Fibroblast of skin of scalp (primary cell): ENCODE results near the gene CCDC188.

Source experiments
- DNase-seq: peaks from one replicate; pipeline ENCODE4 v3.0.0-alpha.2; 2013

Gene CCDC188

DNA sequence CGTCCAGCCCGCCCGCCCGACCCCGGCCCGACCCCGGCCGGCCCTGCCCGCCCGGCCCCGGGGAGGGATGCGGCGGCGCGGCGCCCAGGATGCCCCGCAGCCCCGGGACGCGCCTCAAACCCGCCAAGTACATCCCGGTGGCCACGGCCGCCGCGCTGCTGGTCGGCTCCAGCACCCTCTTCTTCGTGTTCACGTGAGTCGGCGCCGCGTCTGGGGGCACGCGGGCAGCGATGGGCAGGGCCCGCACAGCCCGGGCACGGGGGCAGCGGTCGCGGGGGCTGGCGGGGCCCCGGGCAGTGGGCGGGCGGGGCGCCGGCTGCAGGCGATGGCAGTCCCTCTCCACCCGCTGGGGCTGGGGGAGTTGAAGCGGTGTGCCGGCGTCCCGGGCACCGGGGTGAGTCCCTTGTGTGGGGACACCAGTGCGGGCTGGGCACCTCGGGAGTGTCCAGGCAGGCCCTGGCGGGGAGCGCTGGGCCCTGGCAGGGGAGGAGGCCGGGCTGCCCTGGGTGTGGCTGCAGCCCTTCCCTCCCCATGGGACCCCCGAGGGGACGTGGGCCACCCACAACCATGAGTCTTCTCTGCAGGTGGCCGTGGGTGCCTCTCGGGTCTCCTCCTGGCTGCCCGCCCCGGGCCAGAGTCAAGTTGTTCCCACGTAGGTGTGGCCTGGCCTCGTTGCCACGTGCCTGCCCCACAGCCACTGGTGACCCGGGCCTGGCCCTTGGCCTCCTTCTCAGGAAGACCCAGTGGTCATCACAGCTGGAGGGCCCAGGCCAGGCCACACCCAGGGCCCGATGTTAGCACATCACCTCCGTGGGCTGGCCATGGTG is 18.8 kb downstream of the CCDC188 start:
- DNase-seq = no peak

DNA sequence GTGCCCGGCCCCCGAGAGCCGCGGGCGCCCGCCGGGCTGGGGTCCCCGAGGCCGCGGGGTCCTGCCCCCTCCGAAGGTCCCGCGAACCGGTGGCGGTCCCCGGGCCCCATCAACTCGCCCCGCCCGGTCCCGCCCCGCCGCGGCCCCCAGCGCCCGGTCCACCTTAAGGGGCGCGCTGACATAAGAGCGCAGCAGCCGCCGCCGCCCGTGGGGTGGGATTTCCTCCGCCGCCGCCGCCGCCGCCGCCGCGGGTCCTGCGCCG is 19.3 kb downstream of the CCDC188 start, which contains the start of gene ZDHHC8:
TSS of gene ZDHHC8 (plus strand) at position 208 of the 262 bp plus-strand sequence. CDS start 144 bp downstream, outside the sequence.
- DNase-seq = peak; percentile 40

DNA sequence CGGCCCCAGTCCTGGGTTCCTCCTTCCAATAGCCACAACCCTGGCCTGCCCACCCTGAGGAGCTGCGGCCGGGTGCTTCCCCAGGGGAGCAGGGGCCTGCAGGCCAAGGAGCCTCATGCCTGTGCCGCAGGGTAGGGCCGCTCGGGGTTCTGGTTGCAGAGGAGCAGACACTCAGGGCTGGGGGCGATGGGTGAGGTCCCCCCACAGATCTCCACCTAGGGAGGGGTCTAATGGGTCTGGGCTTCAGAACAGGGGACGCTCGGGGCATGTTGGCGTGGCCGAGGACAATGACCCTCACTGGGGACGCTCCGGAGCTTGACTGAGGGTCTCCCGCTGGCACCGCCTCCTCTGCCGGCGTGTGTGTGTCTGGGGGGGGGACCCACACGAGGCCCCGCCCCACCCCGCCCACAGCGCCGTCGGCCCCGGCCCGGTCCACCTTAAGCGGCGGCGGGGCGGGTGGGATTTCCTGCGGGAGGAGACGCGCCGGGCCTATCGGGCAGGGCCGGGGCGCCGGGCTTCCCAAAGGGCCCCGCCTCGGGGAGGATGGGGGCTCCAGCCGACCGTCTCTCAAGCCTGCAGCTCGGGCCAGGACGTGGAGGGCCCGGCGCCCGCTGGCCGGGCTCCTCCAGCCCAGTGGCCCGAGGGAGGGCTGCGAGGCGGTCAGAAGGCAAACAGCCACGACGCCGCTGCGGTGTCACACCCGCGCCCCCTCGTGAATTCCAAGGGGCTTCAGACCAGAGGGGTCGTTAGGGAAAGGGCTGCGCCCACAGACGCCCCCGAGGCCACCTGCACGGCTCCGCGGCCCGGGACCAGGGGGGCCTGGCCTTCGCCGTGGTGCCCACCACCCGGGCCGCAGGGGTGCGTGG is 19.9 kb downstream of the CCDC188 start:
- DNase-seq = peak; percentile 81

DNA sequence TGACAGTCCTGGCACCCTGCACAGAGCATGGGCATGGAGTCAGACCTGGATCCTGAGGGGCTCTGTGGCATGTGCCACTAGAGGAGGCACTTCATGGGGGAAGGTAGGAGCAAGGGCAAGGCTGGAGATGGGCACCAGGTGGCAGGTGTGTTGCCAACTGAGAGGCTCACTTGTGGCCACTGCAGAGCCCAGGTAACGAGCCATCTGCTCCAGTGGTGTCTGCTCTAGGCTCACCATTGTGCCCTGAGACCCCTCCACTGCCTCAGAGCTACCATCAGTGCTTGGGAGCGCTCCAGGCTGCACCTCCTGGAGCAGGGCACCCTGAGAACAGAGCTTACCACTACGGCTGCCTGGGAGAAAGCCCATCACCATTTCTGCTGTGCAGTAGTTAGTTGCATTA is 20.5 kb downstream of the CCDC188 start:
- DNase-seq = no peak

DNA sequence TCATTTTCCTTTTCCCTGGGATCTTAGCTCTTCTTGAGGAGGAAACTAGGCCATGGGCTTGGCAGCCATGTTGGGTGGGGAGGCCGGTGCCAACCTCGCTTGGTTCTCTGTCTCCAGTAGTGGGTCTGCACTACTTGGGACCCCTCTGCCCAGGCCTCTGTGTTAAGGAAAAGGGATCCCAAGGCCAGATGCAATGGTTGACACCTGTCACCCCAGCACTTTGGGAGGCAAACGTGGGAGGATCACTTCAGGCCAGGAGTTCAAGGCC is 21.2 kb downstream of the CCDC188 start:
- no peak for DNase-seq

DNA sequence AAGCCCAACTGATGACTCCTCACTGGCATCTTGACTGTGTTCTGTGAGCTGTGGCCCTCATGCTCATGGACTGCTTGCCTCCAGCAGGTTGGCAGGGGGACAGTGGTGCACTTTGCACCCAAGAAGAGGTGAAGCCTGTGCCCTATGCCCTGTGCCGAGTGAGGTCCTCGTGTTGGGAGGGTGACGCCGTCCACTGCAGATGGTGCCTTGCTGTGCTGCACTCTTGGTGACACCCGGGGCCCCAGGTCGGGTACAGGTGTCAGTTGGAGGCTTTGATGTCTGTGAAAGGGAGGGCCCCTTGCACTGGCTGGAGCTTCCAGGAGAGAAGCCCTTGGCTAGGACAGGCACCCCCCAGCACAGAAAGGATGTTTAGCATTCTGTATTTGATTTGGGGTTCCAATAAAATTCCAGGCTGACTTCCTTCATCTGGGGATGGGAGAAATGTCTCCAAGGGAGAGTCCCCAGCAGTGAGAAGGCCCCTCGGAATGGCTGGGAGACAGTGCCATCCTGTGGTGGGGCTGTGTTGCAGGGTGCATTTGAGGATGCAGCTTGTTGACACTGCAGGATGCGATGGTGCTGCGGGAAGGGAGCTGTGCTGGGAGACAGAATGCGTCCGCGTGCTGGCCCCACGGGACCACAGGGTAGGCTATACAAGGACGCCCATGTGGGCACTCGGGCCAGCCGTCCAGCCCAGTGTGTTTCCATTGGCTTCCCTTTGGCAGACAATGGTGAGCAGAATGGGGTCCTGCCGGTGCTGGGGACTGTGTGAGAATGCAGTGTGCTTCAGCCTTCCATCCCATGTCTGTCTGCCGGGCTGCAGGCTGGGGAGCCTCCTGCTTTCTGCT is 21.7 kb downstream of the CCDC188 start:
- peak; percentile 24 for DNase-seq

DNA sequence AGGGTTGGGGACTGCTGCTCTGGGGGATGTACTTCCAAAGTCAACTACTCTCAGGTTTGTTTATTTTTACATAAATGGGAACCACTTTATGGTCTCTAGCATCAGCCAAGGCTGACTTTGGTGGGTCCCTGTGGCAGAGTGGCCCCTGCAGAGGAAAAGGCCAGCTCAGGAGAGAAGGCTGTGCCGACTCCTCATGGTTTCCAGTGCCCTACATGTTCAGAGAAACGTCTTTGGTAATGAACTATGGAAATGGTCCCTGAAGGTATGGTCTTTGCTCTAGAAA is 22.3 kb downstream of the CCDC188 start:
- DNase-seq = no peak

DNA sequence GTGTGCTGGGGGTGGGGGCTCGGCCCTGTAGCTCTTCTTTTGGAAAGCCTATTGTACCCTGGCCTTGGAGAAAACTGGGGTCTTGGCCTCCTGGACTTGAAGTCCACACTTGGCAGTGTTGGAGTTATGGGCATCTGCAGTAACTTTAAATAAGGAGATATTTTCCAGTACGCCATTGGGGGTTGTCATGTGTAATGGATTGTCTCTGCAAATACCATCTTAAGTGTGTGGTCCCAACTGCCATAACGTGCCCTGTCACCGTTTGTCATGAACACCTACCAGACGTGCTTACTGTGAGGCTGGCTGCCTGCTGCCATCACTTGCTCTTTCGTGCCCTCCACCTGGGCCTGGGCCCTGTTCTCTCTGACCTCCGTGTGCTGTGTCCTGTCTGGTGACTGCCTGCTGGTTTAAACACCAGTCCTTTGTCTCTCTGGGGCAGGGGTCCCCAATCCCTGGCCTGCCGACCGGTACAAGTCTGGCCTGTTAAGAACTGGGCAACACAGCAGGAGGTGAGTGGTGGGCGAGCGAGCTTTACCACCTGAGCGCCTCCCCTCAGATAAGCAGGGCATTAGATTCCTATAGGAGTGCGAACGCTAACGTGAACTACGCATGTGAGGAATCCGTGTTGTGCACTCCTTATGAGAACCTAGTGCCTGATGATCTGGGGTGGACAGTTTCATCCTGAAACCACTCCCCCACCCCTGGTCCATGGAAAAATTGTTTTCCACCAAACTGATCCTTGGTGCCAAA is 22.8 kb downstream of the CCDC188 start:
- no peak for DNase-seq

DNA sequence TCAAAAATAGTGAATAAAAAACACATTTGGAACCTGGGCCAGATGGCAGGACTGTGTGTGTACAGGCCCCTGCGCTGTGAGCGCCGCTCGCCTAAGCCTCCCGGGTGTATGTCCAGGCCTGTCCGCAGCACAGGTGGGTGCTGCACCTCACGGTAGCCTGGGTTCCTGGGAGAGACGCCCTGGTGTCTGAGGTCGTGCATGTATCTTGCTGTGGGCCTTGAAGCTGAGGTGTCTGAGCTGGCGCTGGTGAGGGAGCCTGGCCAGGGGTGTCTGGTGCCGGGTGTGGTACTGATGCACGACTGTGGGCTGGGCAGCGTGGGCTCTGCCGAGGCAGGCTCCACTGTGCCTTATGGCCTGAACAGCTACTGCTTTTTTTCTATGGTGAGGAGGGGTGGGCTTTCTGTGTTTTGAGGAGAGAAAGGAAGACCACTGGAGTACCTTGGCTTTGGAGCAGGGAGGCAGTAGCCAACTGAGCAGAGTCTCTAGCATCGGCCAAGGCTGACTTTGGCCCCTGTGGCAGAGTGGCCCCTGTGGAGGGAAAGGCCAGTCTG is 23.5 kb downstream of the CCDC188 start:
- DNase-seq = no peak

DNA sequence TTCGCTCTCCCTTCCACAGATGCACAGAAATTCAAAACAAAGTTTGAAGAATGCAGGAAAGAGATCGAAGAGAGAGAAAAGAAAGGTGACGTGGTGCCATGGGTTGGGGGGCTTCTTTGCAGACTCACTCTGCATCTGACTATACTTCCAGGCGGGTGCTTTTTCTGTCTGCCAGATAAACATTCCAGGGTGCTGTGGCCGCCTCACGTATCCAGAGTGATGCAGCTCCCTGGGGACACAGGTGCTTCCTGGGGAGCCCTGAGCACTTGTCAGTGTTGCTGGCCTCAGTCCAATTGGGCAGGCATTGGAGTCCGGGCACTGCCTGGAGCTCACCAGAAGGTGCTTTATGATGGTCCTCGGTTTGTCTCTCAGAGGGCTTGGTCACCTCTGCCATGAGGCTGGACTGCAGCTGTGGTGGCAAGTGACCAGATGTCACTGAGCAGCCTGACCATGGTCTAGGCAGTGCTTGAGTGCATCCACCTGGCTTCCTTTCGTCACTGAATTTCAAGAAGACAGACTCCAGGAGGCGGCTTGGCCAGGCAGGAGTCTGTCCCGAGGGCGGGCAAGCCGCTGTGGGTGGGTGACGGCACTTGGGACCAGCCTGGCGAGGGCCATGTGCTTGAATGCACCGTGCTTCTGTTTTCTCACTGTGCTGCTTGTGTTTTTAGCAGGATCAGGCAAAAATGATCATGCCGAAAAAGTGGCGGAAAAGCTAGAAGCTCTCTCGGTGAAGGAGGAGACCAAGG is 24.4 kb downstream of the CCDC188 start:
- no peak for DNase-seq

DNA sequence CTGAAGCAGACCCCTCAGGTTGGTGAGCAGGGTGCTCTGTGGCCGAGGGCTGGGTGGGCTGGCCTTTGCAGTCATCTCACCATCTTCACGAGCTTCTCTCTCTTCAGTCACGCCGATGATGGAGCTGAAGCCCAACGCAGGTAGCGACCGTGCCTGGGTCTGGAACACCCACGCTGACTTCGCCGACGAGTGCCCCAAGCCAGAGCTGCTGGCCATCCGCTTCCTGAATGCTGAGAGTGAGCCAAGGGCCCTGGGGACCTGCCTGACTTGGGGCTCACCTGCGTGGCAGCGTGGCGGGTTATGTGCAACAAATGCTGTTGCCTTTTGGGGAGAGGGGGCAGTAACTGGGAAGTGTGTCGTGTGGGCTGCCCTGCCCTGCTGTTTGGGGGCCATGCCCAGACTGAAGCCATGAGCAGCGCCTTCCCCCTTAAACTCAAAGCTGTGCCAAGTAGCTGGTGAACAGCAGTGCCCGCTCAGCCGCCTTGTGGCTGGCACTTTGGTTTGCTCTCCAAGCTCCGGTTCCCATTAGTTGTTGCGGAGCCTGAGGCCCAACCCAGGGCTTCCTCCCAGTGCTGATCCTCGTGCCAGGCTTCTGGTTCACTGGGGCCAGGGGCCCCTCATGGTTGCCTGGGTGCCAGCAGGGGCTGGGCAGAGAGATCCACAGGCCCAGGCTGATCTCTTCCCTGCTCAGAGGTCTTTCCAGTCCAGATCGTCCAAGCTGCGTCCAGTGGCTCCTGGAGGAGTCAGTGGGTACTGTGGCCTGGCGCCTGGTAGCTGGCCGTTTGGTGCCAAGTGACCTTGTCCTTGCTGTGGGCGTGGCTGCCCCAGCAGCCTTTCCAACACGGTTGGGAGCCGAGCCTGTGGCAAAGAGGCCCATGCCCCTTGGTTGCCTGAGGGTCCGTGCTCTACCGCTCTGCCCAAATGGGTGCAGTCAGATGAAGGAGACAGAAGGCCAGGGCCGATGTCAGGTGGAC is 25.4 kb downstream of the CCDC188 start:
- DNase-seq = no peak

DNA sequence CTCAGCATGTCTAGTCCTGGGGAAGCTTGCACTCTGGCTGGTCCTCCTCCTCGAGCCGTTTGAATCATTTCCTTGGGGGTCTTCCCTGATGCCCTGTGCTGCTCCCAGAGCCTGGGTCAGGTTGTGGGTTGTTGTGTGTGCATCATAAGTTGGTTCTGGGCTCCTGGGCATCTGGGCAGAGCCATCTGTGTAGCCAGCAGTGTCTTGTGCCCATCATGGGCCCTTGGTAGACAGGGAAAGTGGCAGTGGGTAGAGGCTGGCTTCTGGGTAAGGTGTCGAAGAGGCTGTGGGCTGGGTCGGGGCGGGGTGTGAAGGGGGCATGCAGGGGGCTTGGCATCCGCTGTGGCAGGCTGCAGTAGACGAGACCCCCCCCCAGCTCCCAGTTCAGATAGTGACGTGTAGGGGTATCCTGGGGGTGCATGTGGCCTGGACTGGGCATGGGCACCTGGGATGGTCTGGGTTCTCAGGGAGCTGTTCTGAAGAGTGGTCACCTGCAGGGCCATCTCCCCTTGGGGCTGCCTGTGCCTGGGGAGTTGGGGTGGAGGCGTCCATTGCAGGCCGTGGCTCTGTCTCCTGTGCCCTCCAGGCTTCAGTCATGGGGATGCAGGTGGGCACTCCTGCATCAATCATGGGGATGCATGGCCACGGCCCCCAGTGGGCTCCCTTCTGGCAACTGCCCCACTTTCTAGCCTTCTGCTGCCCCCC is 26.6 kb downstream of the CCDC188 start:
- no peak for DNase-seq

DNA sequence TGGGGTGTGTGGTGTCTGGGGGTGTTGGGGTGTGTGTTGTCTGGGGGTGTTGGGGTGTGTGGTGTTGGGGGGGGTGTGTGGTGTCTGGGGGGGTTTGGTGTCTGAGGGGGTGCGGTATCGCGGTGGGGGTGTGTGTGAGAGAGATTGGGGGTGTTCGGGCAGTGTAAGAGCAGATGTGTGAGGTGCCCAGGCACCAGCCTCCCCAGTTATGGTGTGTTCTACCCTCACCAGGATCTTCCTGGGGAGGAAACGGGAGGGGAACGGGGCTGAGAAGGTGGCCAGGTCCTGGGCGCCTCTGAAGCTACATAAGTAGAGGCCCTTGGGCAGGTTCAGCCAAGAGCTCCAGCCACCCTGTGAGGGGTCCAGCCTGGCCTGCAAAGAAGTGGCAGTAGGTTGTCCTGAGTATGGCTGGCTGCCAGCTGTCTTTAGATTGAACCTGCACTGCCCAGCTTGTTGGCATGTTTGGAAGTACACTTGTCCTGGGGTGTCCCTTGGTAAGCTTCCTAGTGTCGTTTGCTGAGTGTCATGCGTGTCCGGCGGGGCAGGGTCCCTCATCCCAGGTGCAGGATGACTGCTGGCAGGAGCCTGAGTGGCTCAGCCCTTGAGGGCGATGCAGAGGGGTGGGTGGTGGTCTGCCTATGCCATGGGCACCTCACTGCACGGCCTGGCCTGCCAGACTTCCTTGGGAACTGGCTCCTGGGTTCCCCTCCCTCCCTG is 27.3 kb downstream of the CCDC188 start:
- no peak for DNase-seq

DNA sequence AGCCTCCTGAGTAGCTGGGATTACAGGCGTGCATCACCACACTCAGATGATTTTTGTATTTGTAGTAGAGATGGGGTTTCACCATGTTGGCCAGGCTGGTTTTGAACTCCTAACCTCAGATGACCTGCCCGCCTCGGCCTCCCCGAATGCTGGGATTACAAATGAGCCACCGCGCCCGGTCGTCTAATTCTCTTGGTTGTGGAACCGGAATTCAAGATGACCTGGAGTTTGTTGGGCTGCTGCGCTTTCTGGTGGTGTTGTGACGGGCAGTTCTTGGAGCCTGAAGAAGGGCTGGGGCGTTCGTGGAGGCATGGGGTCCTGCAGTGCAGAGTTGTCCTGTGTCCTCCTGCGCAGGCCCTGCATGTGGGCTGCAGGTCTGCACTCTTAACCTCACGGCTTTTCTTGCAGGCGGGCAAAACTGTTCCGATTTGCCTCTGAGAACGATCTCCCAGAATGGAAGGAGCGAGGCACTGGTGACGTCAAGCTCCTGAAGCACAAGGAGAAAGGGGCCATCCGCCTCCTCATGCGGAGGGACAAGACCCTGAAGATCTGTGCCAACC is 28.9 kb downstream of the CCDC188 start:
- DNase-seq = no peak

DNA sequence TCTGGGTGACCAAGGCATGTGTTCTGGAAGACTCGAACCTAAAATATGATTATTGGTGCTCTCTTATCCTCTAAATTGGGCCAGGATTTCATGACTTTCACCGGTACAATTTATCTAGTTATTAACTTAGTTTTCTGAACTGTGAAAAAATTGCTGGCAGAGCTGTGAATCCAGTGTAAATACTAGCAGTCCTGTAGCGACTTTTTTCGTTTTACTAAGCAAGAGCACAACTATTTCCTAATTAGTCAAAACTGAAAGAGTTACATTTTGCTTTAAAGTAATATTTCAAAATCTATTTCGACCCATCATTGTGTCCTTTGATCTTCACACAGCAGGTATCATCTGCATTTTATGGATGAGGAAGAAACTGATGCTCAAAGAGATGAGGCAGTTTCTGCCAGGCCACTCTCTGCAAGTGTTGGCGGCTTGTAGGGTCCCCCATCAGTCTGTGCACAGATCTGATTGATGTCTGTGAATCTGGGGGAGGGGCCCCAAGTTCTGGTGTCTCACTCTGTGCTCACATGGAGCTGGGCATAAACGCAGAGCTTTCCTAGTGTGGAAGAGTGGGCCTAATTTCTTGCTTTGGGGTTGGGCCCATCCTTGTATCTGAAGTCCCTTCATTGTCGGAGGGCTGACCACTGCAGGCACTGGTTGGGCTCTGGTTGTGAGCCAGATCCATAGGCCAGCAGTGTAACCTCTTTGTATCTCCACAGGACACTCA is 32.4 kb downstream of the CCDC188 start:
- no peak for DNase-seq

DNA sequence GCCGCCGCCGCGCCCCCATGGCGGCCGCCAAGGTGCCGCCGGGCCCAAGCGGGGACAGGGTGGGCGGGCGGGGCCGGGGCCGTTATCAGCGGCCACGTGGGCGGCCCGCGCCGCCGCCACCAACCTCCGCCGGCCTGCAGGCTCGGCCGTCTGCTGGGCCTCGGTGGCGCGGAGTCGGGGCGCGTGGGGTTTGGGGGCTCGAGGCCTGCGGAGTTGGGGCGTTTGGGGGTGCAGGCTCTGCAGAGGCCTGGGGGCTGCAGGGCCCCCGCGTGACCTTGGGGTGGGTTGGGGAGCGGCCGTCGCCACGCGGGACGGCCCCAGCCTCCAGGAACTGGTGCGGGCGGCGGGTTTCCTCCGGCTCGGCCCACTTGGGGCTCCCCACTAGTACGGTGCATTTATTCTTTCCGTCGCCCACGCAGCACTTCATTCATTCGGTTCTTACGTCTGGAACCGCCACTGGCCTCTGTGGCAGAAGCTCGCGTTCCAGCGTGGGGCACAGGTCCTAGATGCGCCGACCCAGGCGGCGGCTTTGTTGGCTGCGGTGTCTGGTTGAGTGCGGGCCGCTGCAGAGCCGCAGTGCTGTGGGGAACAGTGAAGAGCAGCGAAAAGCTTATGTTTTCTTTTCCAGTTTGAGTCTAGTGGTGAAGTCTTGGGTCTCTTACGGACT is 33.1 kb downstream of the CCDC188 start:
- DNase-seq = no peak

DNA sequence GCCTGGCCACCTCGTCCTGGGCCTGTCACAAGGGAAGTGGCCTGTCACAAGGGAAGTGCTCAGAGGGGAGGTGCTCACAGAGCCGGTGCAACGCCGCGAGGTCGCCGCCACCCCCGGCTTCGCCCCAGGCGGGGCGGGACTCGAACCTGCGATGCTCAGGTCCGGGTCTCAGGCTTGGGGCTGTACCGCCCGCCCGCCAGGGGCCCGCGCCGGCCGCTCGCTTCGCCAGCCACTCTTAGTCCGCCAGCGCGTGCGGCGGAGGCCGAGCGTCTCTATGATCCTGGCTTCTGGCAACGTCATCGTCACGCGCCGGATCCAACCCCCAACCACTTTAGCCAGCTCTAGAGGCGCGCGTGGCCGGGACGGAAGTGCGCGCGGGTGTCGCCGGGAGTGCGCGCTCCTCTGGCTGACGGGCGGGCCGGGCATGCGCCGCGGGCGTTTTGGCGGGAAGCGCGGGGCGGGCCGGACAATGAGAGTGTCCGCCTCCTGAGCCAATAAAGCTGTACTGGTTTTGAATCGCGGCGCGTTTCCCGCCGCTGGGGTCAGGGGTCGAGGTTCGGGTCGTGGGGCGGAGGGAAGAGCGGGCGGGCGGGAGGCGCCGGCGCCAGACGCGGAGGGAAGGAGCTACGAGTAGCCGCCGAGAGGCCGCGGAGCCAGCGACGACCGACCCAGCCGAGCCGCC is 33.8 kb downstream of the CCDC188 start, which contains the start of gene TRMT2A:
TSS of gene TRMT2A (minus strand) at position 276 of the 682 bp plus-strand sequence. CDS start 320 bp downstream, outside the sequence.
- DNase-seq = peak; percentile 99
